Measurements from ENCODE around the gene SAV1.

SAV1 gene

DNA sequence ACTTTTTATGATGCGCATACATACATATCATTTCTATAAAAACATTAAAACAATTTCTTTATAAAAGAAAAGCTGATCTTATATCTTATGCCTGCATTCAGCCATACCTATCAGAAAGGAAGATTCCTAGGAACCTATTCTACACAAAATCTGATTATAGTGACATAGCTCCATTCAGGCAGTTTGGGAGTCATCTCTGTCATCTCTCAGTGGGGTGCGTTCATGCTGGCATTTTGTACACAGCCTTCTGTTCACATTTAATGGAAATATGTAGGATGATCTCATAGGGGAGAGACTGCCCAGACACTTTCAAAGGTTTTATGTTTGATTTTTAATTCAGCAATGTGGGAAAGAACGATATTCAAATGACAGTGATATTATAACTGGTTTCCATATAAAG, 55.3 kb downstream of the SAV1 start:
- H2AFZ ChIP-seq (ENCODE audit: low read length), result no peak overlapping the region
- no peak overlapping the region for H3K4me3 ChIP-seq (ENCODE audit: low read length, poor library complexity, severe bottlenecking)
- H3K79me2 ChIP-seq (ENCODE audit: insufficient read depth, low read length), result no peaks in the 10 kb centered on the region
- no peaks in the 10 kb centered on the region for H3K9me3 ChIP-seq (ENCODE audit: insufficient read depth, low read depth, low read length)
- TF ChIP-seq, protein P1, sequence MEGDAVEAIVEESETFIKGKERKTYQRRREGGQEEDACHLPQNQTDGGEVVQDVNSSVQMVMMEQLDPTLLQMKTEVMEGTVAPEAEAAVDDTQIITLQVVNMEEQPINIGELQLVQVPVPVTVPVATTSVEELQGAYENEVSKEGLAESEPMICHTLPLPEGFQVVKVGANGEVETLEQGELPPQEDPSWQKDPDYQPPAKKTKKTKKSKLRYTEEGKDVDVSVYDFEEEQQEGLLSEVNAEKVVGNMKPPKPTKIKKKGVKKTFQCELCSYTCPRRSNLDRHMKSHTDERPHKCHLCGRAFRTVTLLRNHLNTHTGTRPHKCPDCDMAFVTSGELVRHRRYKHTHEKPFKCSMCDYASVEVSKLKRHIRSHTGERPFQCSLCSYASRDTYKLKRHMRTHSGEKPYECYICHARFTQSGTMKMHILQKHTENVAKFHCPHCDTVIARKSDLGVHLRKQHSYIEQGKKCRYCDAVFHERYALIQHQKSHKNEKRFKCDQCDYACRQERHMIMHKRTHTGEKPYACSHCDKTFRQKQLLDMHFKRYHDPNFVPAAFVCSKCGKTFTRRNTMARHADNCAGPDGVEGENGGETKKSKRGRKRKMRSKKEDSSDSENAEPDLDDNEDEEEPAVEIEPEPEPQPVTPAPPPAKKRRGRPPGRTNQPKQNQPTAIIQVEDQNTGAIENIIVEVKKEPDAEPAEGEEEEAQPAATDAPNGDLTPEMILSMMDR (conservative IDR thresholded peaks at IDR 0.05; ENCODE audit: low read length), result no peak
- no peaks in the 10 kb centered on the region for H4K20me1 ChIP-seq (ENCODE audit: insufficient read depth, low read length, poor library complexity, severe bottlenecking)
- no peak overlapping the region for H3K9ac ChIP-seq (ENCODE audit: low read depth, low read length, poor library complexity, severe bottlenecking)
- no peaks in the 10 kb centered on the region for H3K27me3 ChIP-seq (ENCODE audit: insufficient read depth, low read length, poor library complexity, severe bottlenecking)
- H3K36me3 ChIP-seq (ENCODE audit: insufficient read depth, low read length), result no peaks in the 10 kb centered on the region; the same call in 1 of the 2 replicates
- H3K4me2 ChIP-seq (ENCODE audit: low read depth, low read length, poor library complexity, severe bottlenecking), result no peak overlapping the region
- no peaks in the 10 kb centered on the region for H3F3A ChIP-seq (ENCODE audit: low read depth)
- H3K9me2 ChIP-seq (replicated peaks; ENCODE audit: low read depth, low read length), result no peaks in the 10 kb centered on the region
- H3K4me1 ChIP-seq (ENCODE audit: insufficient read depth, low read length, poor library complexity, severe bottlenecking), result no peaks in the 10 kb centered on the region

DNA sequence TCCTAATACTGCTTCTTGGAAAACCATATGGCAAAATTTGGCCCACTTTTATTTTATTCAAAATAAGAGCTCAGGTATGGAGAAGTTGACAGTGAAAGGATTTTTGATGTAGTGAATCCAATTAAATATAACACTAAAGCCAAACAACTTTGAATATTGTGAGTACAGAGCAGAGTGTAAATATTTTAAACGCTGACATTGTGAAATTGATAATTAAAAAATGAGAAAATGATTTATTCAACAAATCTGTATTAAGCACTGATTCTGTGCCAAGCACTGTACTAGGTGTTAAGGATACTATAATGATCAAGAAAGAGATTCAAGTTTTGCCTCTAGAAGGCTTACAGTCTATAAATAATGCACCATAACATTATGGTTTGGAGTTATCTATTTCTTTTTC, 57.6 kb downstream of the SAV1 start:
- H3K4me1 ChIP-seq (ENCODE audit: insufficient read depth, low read length, poor library complexity, severe bottlenecking), result no peaks in the 10 kb centered on the region

GRCh38 chr14:50608302-50608851, 59.7 kb downstream of the SAV1 start:
- Histone ChIP-seq H3F3A (ENCODE audit: low read depth) (no peaks in the 10 kb centered on the region), H3K79me2 (ENCODE audit: insufficient read depth, low read length) (no peaks in the 10 kb centered on the region), H2AFZ (ENCODE audit: low read length) (no peak overlapping the region), H3K36me3 (ENCODE audit: insufficient read depth, low read length) (no peaks in the 10 kb centered on the region), H3K4me2 (ENCODE audit: low read depth, low read length, poor library complexity, severe bottlenecking) (no peak overlapping the region), H3K9me3 (ENCODE audit: insufficient read depth, low read depth, low read length) (no peaks in the 10 kb centered on the region), H3K27me3 (ENCODE audit: insufficient read depth, low read length, poor library complexity, severe bottlenecking) (no peaks in the 10 kb centered on the region), H3K9ac (ENCODE audit: low read depth, low read length, poor library complexity, severe bottlenecking) (no peak overlapping the region), H3K4me1 (ENCODE audit: insufficient read depth, low read length, poor library complexity, severe bottlenecking) (no peaks in the 10 kb centered on the region), H4K20me1 (ENCODE audit: insufficient read depth, low read length, poor library complexity, severe bottlenecking) (no peaks in the 10 kb centered on the region), H3K4me3 (ENCODE audit: low read length, poor library complexity, severe bottlenecking) (no peak overlapping the region), H3K9me2 (replicated peaks; ENCODE audit: low read depth, low read length) (no peaks in the 10 kb centered on the region)
- TF ChIP-seq, protein P1 (conservative IDR thresholded peaks at IDR 0.05; ENCODE audit: low read length), result no peak
- no peak for TF ChIP-seq EZH2phosphoT487 (IDR thresholded peaks at IDR 0.05; ENCODE audit: borderline replicate concordance)

More for the DNA sequence above, 57.6 kb downstream of the SAV1 start:
- no peaks in the 10 kb centered on the region for H3K36me3 ChIP-seq (ENCODE audit: insufficient read depth, low read length)
- H3K9me3 ChIP-seq (ENCODE audit: insufficient read depth, low read depth, low read length), result no peaks in the 10 kb centered on the region
- no peak overlapping the region for H2AFZ ChIP-seq (ENCODE audit: low read length)
- H4K20me1 ChIP-seq (ENCODE audit: insufficient read depth, low read length, poor library complexity, severe bottlenecking), result no peaks in the 10 kb centered on the region
- no peak overlapping the region for H3K4me2 ChIP-seq (ENCODE audit: low read depth, low read length, poor library complexity, severe bottlenecking)
- no peak overlapping the region for H3K4me3 ChIP-seq (ENCODE audit: low read length, poor library complexity, severe bottlenecking)
- no peaks in the 10 kb centered on the region for H3K9me2 ChIP-seq (replicated peaks; ENCODE audit: low read depth, low read length)
- H3K27me3 ChIP-seq (ENCODE audit: insufficient read depth, low read length, poor library complexity, severe bottlenecking), result no peaks in the 10 kb centered on the region
- H3F3A ChIP-seq (ENCODE audit: low read depth), result no peaks in the 10 kb centered on the region
- TF ChIP-seq, protein P1 (conservative IDR thresholded peaks at IDR 0.05; ENCODE audit: low read length), result no peak
- no peak for TF ChIP-seq EZH2phosphoT487 (IDR thresholded peaks at IDR 0.05; ENCODE audit: borderline replicate concordance)
- no peaks in the 10 kb centered on the region for H3K79me2 ChIP-seq (ENCODE audit: insufficient read depth, low read length)
- H3K9ac ChIP-seq (ENCODE audit: low read depth, low read length, poor library complexity, severe bottlenecking), result no peak overlapping the region

Measured in Loucy (cell line).